ENCODE data around the gene REXO4.
A peak's percentile ranks its signal among the peaks of the same experiment; 100 is the strongest.

Gene REXO4

DNA sequence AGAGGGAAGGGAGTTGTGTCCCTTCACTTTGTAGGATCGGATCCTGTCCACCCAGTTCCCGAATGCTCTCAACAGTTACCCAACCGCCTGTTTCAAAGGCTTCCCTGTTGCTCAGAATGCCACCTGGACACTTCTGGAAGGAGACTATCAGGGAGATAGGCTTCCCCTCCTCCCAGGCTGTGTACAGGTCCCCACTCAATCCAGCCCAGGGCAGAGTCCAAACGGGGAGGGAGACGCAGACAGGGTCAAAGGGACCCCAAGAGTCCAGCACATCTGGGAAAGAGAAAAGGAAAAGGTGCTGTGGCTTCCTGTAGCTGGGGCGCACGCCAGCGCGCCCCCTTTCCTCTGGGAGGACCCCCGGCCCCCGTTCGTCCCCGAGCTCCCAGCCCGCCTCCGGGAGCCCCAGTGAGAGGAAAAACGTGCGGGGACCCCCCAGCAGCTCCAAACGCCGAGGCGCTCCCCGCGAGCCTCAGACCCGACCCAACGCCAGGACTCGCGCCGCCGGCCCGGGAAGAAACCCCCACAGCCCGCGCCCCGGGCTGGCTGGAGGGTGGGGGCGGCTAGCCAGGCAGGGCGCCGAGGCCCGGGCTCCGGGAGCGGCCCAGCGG, 42.6 kb downstream of the REXO4 start:
- H3K4me3 ChIP-seq (ENCODE audit: low read depth, low read length) = peak overlapping the region; percentile 96
- TF ChIP-seq POLR2A (IDR thresholded peaks at IDR 0.05; ENCODE audit: extremely low read depth, insufficient read length) (no peak), MYC (IDR thresholded peaks at IDR 0.05; ENCODE audit: low read depth, low read length) (no peak), CTCF (IDR thresholded peaks at IDR 0.05; ENCODE audit: low read depth, low read length) (no peak)
- TF ChIP-seq, protein P1, sequence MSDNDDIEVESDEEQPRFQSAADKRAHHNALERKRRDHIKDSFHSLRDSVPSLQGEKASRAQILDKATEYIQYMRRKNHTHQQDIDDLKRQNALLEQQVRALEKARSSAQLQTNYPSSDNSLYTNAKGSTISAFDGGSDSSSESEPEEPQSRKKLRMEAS (IDR thresholded peaks at IDR 0.05; ENCODE audit: low read depth, low read length) = 0 out of 2 replicates have a peak, but pooled peaks have one; percentile 8
- DNase-seq (ENCODE audit: low read depth) = peak; percentile 64

DNA sequence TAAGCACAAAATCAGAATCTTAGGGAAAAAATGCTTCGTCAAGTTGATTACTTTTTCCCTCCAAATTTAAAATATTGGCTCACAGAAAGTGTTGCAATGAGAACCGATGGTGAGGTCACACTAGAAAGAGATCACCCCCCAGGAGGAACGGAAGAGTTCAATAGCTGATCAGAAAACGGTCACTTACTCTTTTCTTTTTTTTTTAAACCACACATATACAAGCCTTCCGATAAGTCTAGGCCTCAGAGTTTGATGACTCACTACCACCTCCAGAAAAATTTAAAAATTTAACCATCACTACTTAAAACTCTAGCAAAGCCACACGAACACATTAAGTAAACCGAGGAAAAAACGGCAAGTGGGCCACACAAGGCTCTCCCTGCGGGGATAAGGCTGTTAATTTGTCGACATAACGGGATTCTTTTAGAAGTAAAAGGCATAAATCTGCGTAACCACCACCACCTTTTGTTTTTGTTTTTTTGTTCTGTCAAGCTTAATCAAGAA, 43.1 kb downstream of the REXO4 start:
- peak; percentile 79 for DNase-seq (ENCODE audit: low read depth)
- peak overlapping the region; percentile 96 for H3K4me3 ChIP-seq (ENCODE audit: low read depth, low read length)
- TF ChIP-seq, protein P1 (IDR thresholded peaks at IDR 0.05; ENCODE audit: low read depth, low read length) = no peak
- no peak for TF ChIP-seq POLR2A (IDR thresholded peaks at IDR 0.05; ENCODE audit: extremely low read depth, insufficient read length)
- TF ChIP-seq MYC (IDR thresholded peaks at IDR 0.05; ENCODE audit: low read depth, low read length) = no peak
- no peak for TF ChIP-seq CTCF (IDR thresholded peaks at IDR 0.05; ENCODE audit: low read depth, low read length)

DNA sequence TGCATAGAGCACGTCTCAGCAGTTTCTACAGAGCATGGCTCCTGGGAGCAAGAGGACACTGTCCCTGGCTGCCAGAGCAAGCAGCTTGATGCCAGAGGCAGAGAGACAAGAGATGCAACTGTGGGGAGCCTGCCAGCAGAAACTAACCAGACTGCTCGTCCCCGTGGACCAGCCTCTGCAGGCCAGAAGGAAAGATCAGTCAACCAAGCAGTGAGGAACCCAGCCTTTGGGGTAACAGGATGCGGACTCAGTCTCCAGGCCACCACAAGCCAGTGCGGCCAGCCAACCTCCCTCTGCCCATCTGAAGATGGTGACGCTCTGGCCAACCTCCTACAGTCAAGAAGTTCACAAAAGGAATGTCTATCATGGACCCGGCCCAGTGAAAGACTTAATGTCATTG, 45.7 kb downstream of the REXO4 start:
- H3K4me3 ChIP-seq (ENCODE audit: low read depth, low read length) = peak overlapping the region; percentile 6
- DNase-seq (ENCODE audit: low read depth) = no peak
- no peak for TF ChIP-seq MYC (IDR thresholded peaks at IDR 0.05; ENCODE audit: low read depth, low read length)
- no peak for TF ChIP-seq CTCF (IDR thresholded peaks at IDR 0.05; ENCODE audit: low read depth, low read length)
- TF ChIP-seq, protein P1 (IDR thresholded peaks at IDR 0.05; ENCODE audit: low read depth, low read length) = no peak
- no peak for TF ChIP-seq POLR2A (IDR thresholded peaks at IDR 0.05; ENCODE audit: extremely low read depth, insufficient read length)

- DNase-seq (ENCODE audit: low read depth) = peak; percentile 59
- H3K4me3 ChIP-seq (ENCODE audit: low read depth, low read length) = peak overlapping the region; percentile 6
- no peak for TF ChIP-seq CTCF (IDR thresholded peaks at IDR 0.05; ENCODE audit: low read depth, low read length)
- TF ChIP-seq MYC (IDR thresholded peaks at IDR 0.05; ENCODE audit: low read depth, low read length) = no peak
- TF ChIP-seq POLR2A (IDR thresholded peaks at IDR 0.05; ENCODE audit: extremely low read depth, insufficient read length) = no peak
- TF ChIP-seq, protein P1 (IDR thresholded peaks at IDR 0.05; ENCODE audit: low read depth, low read length) = no peak
Measured at GRCh38 chr9:133371261-133371711, 46.5 kb downstream of the REXO4 start.

GRCh38 chr9:133370685-133371084, 47.1 kb downstream of the REXO4 start:
- TF ChIP-seq, protein P1 (IDR thresholded peaks at IDR 0.05; ENCODE audit: low read depth, low read length) = no peak
- TF ChIP-seq POLR2A (IDR thresholded peaks at IDR 0.05; ENCODE audit: extremely low read depth, insufficient read length) (no peak), CTCF (IDR thresholded peaks at IDR 0.05; ENCODE audit: low read depth, low read length) (no peak), MYC (IDR thresholded peaks at IDR 0.05; ENCODE audit: low read depth, low read length) (no peak)
- no peak overlapping the region for H3K4me3 ChIP-seq (ENCODE audit: low read depth, low read length)
- no peak for DNase-seq (ENCODE audit: low read depth)
